Measurements from ENCODE around the gene CADM1. TPM values are rescaled to one million over a fixed set of nuclear protein-coding genes. Genes with fewer than 3 reads are reported as not detected.

The CADM1 gene
- total RNA-seq, 6 experiments from 2014 or later, result 21.1 to 56.7 (median 30.6) TPM

DNA sequence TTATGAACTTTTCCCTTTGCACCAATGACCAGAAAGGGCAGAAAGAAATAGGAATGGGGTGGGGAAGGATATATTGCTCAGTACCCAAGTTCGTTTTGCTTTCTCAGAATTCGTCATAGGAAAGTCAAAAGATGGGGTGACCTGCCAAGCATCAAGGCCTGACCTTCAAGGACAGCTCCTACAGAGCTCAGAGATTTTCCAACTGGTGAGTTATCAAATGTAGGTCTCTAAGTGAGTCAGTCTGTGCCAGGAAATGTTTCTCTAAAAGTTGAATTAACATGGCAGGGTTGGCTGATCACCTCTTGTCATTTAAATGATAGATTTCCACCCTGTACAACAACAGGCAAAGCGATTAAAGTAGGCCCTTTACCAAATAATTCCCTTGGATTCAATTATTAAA is 307.2 kb downstream of the CADM1 start:
- intact Hi-C loops (cut with DNase I), result no loop called here
- Histone ChIP-seq H3K27me3 (no peaks in the 10 kb centered on the region), H3K9me3 (no peaks in the 10 kb centered on the region), H3K36me3 (no peaks in the 10 kb centered on the region), H3K4me1 (no peaks in the 10 kb centered on the region), H3K4me3 (no peak overlapping the region), H3K27ac (no peak overlapping the region)
- no peak for DNase-seq
- no peak for ATAC-seq
- TF ChIP-seq, protein P1, sequence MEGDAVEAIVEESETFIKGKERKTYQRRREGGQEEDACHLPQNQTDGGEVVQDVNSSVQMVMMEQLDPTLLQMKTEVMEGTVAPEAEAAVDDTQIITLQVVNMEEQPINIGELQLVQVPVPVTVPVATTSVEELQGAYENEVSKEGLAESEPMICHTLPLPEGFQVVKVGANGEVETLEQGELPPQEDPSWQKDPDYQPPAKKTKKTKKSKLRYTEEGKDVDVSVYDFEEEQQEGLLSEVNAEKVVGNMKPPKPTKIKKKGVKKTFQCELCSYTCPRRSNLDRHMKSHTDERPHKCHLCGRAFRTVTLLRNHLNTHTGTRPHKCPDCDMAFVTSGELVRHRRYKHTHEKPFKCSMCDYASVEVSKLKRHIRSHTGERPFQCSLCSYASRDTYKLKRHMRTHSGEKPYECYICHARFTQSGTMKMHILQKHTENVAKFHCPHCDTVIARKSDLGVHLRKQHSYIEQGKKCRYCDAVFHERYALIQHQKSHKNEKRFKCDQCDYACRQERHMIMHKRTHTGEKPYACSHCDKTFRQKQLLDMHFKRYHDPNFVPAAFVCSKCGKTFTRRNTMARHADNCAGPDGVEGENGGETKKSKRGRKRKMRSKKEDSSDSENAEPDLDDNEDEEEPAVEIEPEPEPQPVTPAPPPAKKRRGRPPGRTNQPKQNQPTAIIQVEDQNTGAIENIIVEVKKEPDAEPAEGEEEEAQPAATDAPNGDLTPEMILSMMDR (IDR thresholded peaks at IDR 0.05), result no peak
- TF ChIP-seq POLR2A (IDR thresholded peaks at IDR 0.05), result no peak
- 90% methylated on average over 3 of the region's 3 CpGs for WGBS (ENCODE audit: insufficient coverage, low coverage, low lambda C conversion rate, missing lambda C conversion rate)

DNA sequence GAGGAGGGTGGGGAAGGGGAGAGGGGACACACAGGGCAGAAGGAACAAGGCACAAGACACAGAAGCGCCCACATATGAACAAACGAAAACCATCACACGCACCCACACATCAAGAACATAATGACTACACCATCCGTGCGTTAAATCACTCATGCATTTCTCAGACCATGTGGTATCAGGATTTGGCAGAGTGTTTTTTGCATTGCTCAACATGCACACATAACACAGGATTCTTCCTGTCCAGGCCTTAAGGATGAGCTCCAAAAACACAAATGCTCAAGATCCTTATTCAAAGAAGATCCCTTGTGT is 309.5 kb downstream of the CADM1 start:
- 97% methylated on average over 4 of the region's 5 CpGs for WGBS (ENCODE audit: insufficient coverage, low coverage, low lambda C conversion rate, missing lambda C conversion rate)
- TF ChIP-seq, protein P1 (IDR thresholded peaks at IDR 0.05), result no peak
- no peak for TF ChIP-seq POLR2A (IDR thresholded peaks at IDR 0.05)
- intact Hi-C loops (cut with DNase I), result no loop called here
- Histone ChIP-seq H3K4me3 (no peak overlapping the region), H3K27ac (no peak overlapping the region), H3K27me3 (no peaks in the 10 kb centered on the region), H3K9me3 (no peaks in the 10 kb centered on the region), H3K36me3 (no peaks in the 10 kb centered on the region), H3K4me1 (no peaks in the 10 kb centered on the region)
- ATAC-seq, result no peak
- DNase-seq, result no peak

DNA sequence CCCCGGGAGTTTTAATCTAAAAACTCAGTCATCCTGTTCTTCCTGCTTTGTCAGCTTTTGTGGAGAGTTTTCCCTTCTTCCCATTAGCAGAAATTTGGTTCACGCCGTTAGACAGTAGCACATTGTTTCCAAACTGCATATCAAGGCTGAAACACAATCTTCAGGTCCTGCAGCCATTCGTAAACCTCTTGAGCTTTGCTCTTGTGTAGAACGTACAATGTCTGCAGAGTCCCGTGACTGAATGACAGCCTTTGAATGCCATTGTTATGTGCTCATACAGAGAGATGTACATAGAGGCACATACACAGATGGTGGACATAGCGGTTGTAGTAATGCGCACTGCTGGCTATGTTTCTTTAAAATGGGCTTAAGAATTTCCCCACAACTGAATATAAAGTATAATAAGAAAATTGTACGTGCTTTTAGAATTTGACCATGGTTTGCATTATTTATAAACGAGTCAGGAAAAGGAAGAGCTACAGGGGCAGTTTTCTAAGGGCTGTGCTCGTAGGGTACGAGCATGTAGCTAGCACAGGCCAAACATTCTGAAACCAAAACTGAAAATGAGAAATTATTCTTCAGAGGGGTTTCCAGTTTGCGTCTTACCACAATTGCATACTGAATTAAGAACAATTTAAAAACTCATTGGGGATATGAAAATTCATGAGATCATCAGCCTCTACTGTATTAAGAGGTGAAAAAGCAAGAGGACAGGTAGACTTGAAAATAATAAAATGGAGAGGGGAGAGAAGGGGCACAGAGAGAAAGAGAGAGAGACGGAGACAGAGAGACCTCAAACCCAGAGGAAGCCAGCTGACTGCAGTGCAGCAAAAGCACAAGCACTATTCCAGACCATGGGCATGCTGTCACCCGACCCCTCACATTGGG is 310.1 kb downstream of the CADM1 start:
- TF ChIP-seq, protein P1 (IDR thresholded peaks at IDR 0.05), result no peak
- TF ChIP-seq POLR2A (IDR thresholded peaks at IDR 0.05), result no peak
- no peaks in the 10 kb centered on the region for H3K27me3 ChIP-seq
- no peaks in the 10 kb centered on the region for H3K9me3 ChIP-seq
- DNase-seq (no peak), ATAC-seq (no peak)
- no peak overlapping the region for H3K4me3 ChIP-seq
- WGBS (ENCODE audit: insufficient coverage, low coverage, low lambda C conversion rate, missing lambda C conversion rate), result 69% methylated on average over 14 of the region's 15 CpGs
- intact Hi-C loops (cut with DNase I), result no loop called here
- H3K36me3 ChIP-seq, result no peaks in the 10 kb centered on the region
- H3K27ac ChIP-seq, result no peak overlapping the region
- H3K4me1 ChIP-seq, result no peaks in the 10 kb centered on the region

DNA sequence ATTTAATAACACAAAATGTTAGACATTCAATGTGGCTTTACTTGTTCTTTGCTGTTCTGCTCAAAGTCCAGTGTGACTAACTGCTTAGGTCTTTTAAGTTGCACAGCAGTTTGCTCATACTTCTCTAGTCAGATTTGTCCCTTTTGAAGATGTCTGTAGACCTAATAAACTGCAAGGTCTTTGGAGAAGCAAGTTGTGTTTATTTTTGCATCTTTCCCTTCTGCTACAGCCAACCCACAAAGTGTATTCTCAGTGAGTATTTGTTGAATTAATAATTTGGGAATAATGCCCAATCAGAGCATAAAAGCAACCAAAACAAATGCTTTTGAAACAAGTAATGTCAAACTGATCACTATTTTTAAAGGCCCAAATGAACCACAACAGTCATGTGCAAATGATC is 312.5 kb downstream of the CADM1 start:
- H3K4me3 ChIP-seq, result no peak overlapping the region
- no peaks in the 10 kb centered on the region for H3K9me3 ChIP-seq
- no peak for TF ChIP-seq POLR2A (IDR thresholded peaks at IDR 0.05)
- TF ChIP-seq, protein P1 (IDR thresholded peaks at IDR 0.05), result no peak
- intact Hi-C loops (cut with DNase I), result no loop called here
- no peak for DNase-seq
- ATAC-seq, result no peak
- H3K4me1 ChIP-seq, result no peaks in the 10 kb centered on the region
- H3K36me3 ChIP-seq, result no peaks in the 10 kb centered on the region
- no peak overlapping the region for H3K27ac ChIP-seq
- H3K27me3 ChIP-seq, result no peaks in the 10 kb centered on the region

Data from right lobe of liver (tissue), 6 donors.